ENCODE results near the gene PDE11A. TPM values are rescaled to one million over a fixed set of nuclear protein-coding genes. Genes with fewer than 3 reads are reported as not detected.

The PDE11A gene
- total and polyA plus RNA-seq, 2 experiments from 2014 or later = 0.34 to 0.86 TPM

- H3K4me1 ChIP-seq (ENCODE audit: insufficient read depth) = no peaks in the 10 kb centered on the region
- TF ChIP-seq EZH2 (IDR thresholded peaks at IDR 0.05; ENCODE audit: insufficient read depth, poor library complexity, severe bottlenecking) (no peak), EZH2phosphoT487 (IDR thresholded peaks at IDR 0.05; ENCODE audit: insufficient read depth, low read depth) (no peak)
- H3K36me3 ChIP-seq (ENCODE audit: low read depth) = no peaks in the 10 kb centered on the region
- H3K27ac ChIP-seq = no peak overlapping the region
- no peak overlapping the region for H3K9ac ChIP-seq
- no peaks in the 10 kb centered on the region for H4K20me1 ChIP-seq (ENCODE audit: insufficient read depth)
- H3K4me3 ChIP-seq = peak overlapping the region; percentile 49
- H3K9me3 ChIP-seq (ENCODE audit: low read depth) = no peaks in the 10 kb centered on the region
- H3K27me3 ChIP-seq (replicated peaks; ENCODE audit: insufficient read depth) = no peaks in the 10 kb centered on the region; the same call in 1 of the 2 replicates
- no peaks in the 10 kb centered on the region for H3K79me2 ChIP-seq (ENCODE audit: insufficient read depth)
- no peaks in the 10 kb centered on the region for H3K9me2 ChIP-seq (ENCODE audit: insufficient read depth)
- 78 to 88% methylated on average over 2 of the region's 2 CpGs for WGBS, 2 experiments (ENCODE audit: low coverage in 1 of 2, low lambda C conversion rate in 2 of 2, missing lambda C conversion rate in 2 of 2)
- no peaks in the 10 kb centered on the region for H3F3A ChIP-seq (ENCODE audit: insufficient read depth)
- H3K4me2 ChIP-seq (ENCODE audit: unreplicated experiment) = peak overlapping the region; percentile 69
- DNase-seq = no peak
- peak overlapping the region; percentile 78 for H2AFZ ChIP-seq
- in situ Hi-C loops (cut with MboI) = no loop called here
These were observed 166.9 kb downstream of the PDE11A start for GRCh38 chr2:177905640-177906039.

GRCh38 chr2:177902395-177903163, 170.0 kb downstream of the PDE11A start:
- in situ Hi-C loops (cut with MboI) = no loop called here
- Histone ChIP-seq H3K27me3 (replicated peaks; ENCODE audit: insufficient read depth) (no peaks in the 10 kb centered on the region; the same call in 1 of the 2 replicates), H3F3A (ENCODE audit: insufficient read depth) (no peaks in the 10 kb centered on the region), H4K20me1 (ENCODE audit: insufficient read depth) (no peaks in the 10 kb centered on the region), H3K36me3 (ENCODE audit: low read depth) (no peaks in the 10 kb centered on the region), H3K27ac (no peak overlapping the region), H3K9me3 (ENCODE audit: low read depth) (no peaks in the 10 kb centered on the region), H2AFZ (no peak overlapping the region), H3K9ac (no peak overlapping the region), H3K9me2 (ENCODE audit: insufficient read depth) (no peaks in the 10 kb centered on the region), H3K79me2 (ENCODE audit: insufficient read depth) (no peaks in the 10 kb centered on the region), H3K4me2 (ENCODE audit: unreplicated experiment) (no peak overlapping the region), H3K4me3 (no peak overlapping the region), H3K4me1 (ENCODE audit: insufficient read depth) (no peaks in the 10 kb centered on the region)
- TF ChIP-seq EZH2 (IDR thresholded peaks at IDR 0.05; ENCODE audit: insufficient read depth, poor library complexity, severe bottlenecking) (no peak), EZH2phosphoT487 (IDR thresholded peaks at IDR 0.05; ENCODE audit: insufficient read depth, low read depth) (no peak)
- WGBS, 2 experiments (ENCODE audit: low coverage in 1 of 2, low lambda C conversion rate in 2 of 2, missing lambda C conversion rate in 2 of 2) = 14 to 15% methylated on average over 2 of the region's 2 CpGs
- DNase-seq = no peak

GRCh38 chr2:177900082-177900481, 172.5 kb downstream of the PDE11A start:
- H2AFZ ChIP-seq = no peak overlapping the region
- DNase-seq = peak; percentile 6
- H3K9me2 ChIP-seq (ENCODE audit: insufficient read depth) = no peaks in the 10 kb centered on the region
- no peaks in the 10 kb centered on the region for H3K9me3 ChIP-seq (ENCODE audit: low read depth)
- no peak overlapping the region for H3K27ac ChIP-seq
- H3K4me2 ChIP-seq (ENCODE audit: unreplicated experiment) = no peak overlapping the region
- no peak overlapping the region for H3K4me3 ChIP-seq
- H3K79me2 ChIP-seq (ENCODE audit: insufficient read depth) = no peaks in the 10 kb centered on the region
- H3K9ac ChIP-seq = no peak overlapping the region
- no peaks in the 10 kb centered on the region for H3K36me3 ChIP-seq (ENCODE audit: low read depth)
- no peaks in the 10 kb centered on the region for H3K27me3 ChIP-seq (replicated peaks; ENCODE audit: insufficient read depth)
- H3K4me1 ChIP-seq (ENCODE audit: insufficient read depth) = no peaks in the 10 kb centered on the region
- TF ChIP-seq EZH2phosphoT487 (IDR thresholded peaks at IDR 0.05; ENCODE audit: insufficient read depth, low read depth) (no peak), EZH2 (IDR thresholded peaks at IDR 0.05; ENCODE audit: insufficient read depth, poor library complexity, severe bottlenecking) (no peak)
- no peaks in the 10 kb centered on the region for H3F3A ChIP-seq (ENCODE audit: insufficient read depth)
- no peaks in the 10 kb centered on the region for H4K20me1 ChIP-seq (ENCODE audit: insufficient read depth)
- in situ Hi-C loops (cut with MboI) = no loop called here

GRCh38 chr2:177897278-177897677, 175.3 kb downstream of the PDE11A start:
- no peak overlapping the region for H2AFZ ChIP-seq
- no peaks in the 10 kb centered on the region for H3K9me3 ChIP-seq (ENCODE audit: low read depth)
- no peaks in the 10 kb centered on the region for H3K9me2 ChIP-seq (ENCODE audit: insufficient read depth)
- H3K4me1 ChIP-seq (ENCODE audit: insufficient read depth) = no peaks in the 10 kb centered on the region
- TF ChIP-seq EZH2phosphoT487 (IDR thresholded peaks at IDR 0.05; ENCODE audit: insufficient read depth, low read depth) = no peak
- no peak for TF ChIP-seq EZH2 (IDR thresholded peaks at IDR 0.05; ENCODE audit: insufficient read depth, poor library complexity, severe bottlenecking)
- WGBS, 2 experiments (ENCODE audit: low coverage in 1 of 2, low lambda C conversion rate in 2 of 2, missing lambda C conversion rate in 2 of 2) = 16 to 23% methylated on average over 5 of the region's 5 CpGs
- H3K36me3 ChIP-seq (ENCODE audit: low read depth) = no peaks in the 10 kb centered on the region
- no peaks in the 10 kb centered on the region for H3K27me3 ChIP-seq (replicated peaks; ENCODE audit: insufficient read depth)
- no peaks in the 10 kb centered on the region for H3F3A ChIP-seq (ENCODE audit: insufficient read depth)
- no peaks in the 10 kb centered on the region for H3K79me2 ChIP-seq (ENCODE audit: insufficient read depth)
- no peak overlapping the region for H3K27ac ChIP-seq
- no peaks in the 10 kb centered on the region for H4K20me1 ChIP-seq (ENCODE audit: insufficient read depth)
- DNase-seq = no peak
- no peak overlapping the region for H3K4me2 ChIP-seq (ENCODE audit: unreplicated experiment)
- H3K9ac ChIP-seq = no peak overlapping the region
- in situ Hi-C loops (cut with MboI) = no loop called here
- no peak overlapping the region for H3K4me3 ChIP-seq

All from GM23248 (cell line).